HepG2 (cell line): ENCODE data around the gene CASS4. TPM values are rescaled to one million over a fixed set of nuclear protein-coding genes. Genes with fewer than 3 reads are reported as not detected.

ENCODE experiments used
- ATAC-seq: fragments of 200-7000 bp; cut with Tn5 transposase; 3 replicates; pipeline ENCODE4 v1.9.1; 2020; ENCODE audit warnings: mild to moderate bottlenecking, moderate library complexity
- BruUV-seq: library from RNA; stranded (reverse); fragments of 400-500 nt; replicated peaks from 2 replicates; lab custom pipeline; 2021; lab: Mats Ljungman, UMichigan
- CTCF ChIA-PET: fragments of 300-600 bp; formaldehyde crosslinking; extraction: SDS; loops from one replicate; lab custom pipeline; 2021; ENCODE audit warnings: low total read pairs, inconsistent platforms, low intra/inter-chr PET ratio; lab: Yijun Ruan, JAX
- POLR2A ChIA-PET: fragments of 350-600 bp; sonication (Branson Sonifier 250); formaldehyde crosslinking; loops from one replicate; lab custom pipeline; 2020; ENCODE audit warnings: antibody characterized with exemption, inconsistent platforms; lab: Yijun Ruan, JAX
- DNase-seq: peaks from one replicate; pipeline ENCODE4 v3.0.0-alpha.2; 2015; ENCODE audit warnings: low spot score
- FAIRE-seq: peaks from 3 replicates; lab custom pipeline; 2011; peaks lifted over from hg19 to GRCh38; lab: Jason Lieb, UNC
- H2AFZ ChIP-seq: one replicate; pipeline ENCODE4 v1.6.1; 2011; ENCODE audit warnings: low read length, inconsistent platforms
- H3K27ac ChIP-seq: fragments of 300-600 bp; 3 replicates; pipeline ENCODE4 v1.8.0; 2011; ENCODE audit warnings: mixed run types, mild to moderate bottlenecking, mixed read lengths, low read length, inconsistent platforms; ENCODE audit not compliant: insufficient read depth; ENCODE audit errors: extremely low read length
- H3K27me3 ChIP-seq, 2 experiments: fragments of 200-600 bp in 1 of 2; 2 replicates in 1 of 2; 3 replicates in 1 of 2; pipeline versions ENCODE4 v1.6.0 to v1.8.0; 2011; ENCODE audit warnings: low read length in 2 of 2, mild to moderate bottlenecking in 2 of 2, moderate library complexity in 2 of 2, inconsistent platforms in 1 of 2; ENCODE audit not compliant: insufficient read depth in 2 of 2, control insufficient read depth in 1 of 2
- H3K36me3 ChIP-seq, 2 experiments: fragments of 200-600 bp in 1 of 2; replicated peaks in 1 of 2; 2 replicates in 1 of 2; 3 replicates in 1 of 2; pipeline versions ENCODE4 v1.5.1 to v1.8.0; 2011; ENCODE audit warnings: low read length in 2 of 2, inconsistent platforms in 1 of 2; ENCODE audit not compliant: insufficient read depth in 2 of 2, control insufficient read depth in 1 of 2
- H3K4me1 ChIP-seq: 2 replicates; pipeline ENCODE4 v1.5.1; 2012; ENCODE audit warnings: low read length, inconsistent platforms; ENCODE audit not compliant: insufficient read depth
- H3K4me2 ChIP-seq: 2 replicates; pipeline ENCODE4 v1.6.0; 2011; ENCODE audit warnings: low read depth, low read length, inconsistent platforms
- H3K4me3 ChIP-seq, 3 experiments: fragments of 200-600 bp in 1 of 3; sonication (generic), shearing (Covaris generic) in 1 of 3; replicated peaks in 1 of 3; 2 replicates each; pipeline ENCODE4 v1.5.1; 2011 to 2016; ENCODE audit warnings: low read length in 3 of 3, inconsistent platforms in 2 of 3, low read depth in 2 of 3, mild to moderate bottlenecking in 2 of 3, control low read depth in 1 of 3, mixed read lengths in 1 of 3; ENCODE audit not compliant: insufficient read depth in 1 of 3
- H3K79me2 ChIP-seq: one replicate; pipeline ENCODE4 v1.6.1; 2011; ENCODE audit warnings: low read length, inconsistent platforms; ENCODE audit not compliant: insufficient read depth
- H3K9ac ChIP-seq: 2 replicates; pipeline ENCODE4 v1.6.0; 2011; ENCODE audit warnings: mild to moderate bottlenecking, low read depth, low read length, inconsistent platforms; ENCODE audit not compliant: insufficient read depth
- H3K9me3 ChIP-seq: 2 replicates; pipeline ENCODE4 v1.5.1; 2012; ENCODE audit warnings: mild to moderate bottlenecking, low read length
- H4K20me1 ChIP-seq: 2 replicates; pipeline ENCODE4 v1.6.0; 2011; ENCODE audit warnings: inconsistent platforms, mild to moderate bottlenecking, low read length, moderate library complexity; ENCODE audit not compliant: insufficient read depth
- ISX ChIP-seq: sonication (generic); formaldehyde crosslinking; conservative IDR thresholded peaks from 2 replicates; pipeline ENCODE4 v1.5.0; 2020; ENCODE audit warnings: missing genetic modification reagents
- NRL ChIP-seq: sonication (generic); formaldehyde crosslinking; IDR thresholded peaks from 2 replicates; pipeline ENCODE4 v1.5.0; 2020; ENCODE audit warnings: missing genetic modification reagents, mild to moderate bottlenecking, moderate library complexity, borderline replicate concordance
- RBFOX2 ChIP-seq: fragments of 200-400 bp; formaldehyde crosslinking; IDR thresholded peaks from 2 replicates; pipeline ENCODE4 v1.6.1; 2017; ENCODE audit warnings: low read depth, mild to moderate bottlenecking, low read length
- SAP130 ChIP-seq: IDR thresholded peaks from 2 replicates; pipeline ENCODE4 v1.6.1; 2016; ENCODE audit warnings: low read depth
- SNAI1 ChIP-seq: sonication (generic); formaldehyde crosslinking; IDR thresholded peaks from 2 replicates; pipeline ENCODE4 v1.5.0; 2020; ENCODE audit warnings: mild to moderate bottlenecking, missing genetic modification reagents, borderline replicate concordance
- ZEB1 ChIP-seq: IDR thresholded peaks from 2 replicates; pipeline ENCODE4 v1.6.1; 2012; ENCODE audit warnings: mild to moderate bottlenecking, low read depth, inconsistent platforms; ENCODE audit not compliant: insufficient replicate concordance
- ZNF337 ChIP-seq: sonication (generic); formaldehyde crosslinking; IDR thresholded peaks from 2 replicates; pipeline ENCODE4 v1.5.1; 2020; ENCODE audit warnings: missing genetic modification reagents, low read depth, mild to moderate bottlenecking, borderline replicate concordance
- ZNF749 ChIP-seq: sonication (generic); formaldehyde crosslinking; IDR thresholded peaks from 2 replicates; pipeline ENCODE4 v1.8.0; 2022; ENCODE audit warnings: mild to moderate bottlenecking, missing genetic modification reagents, moderate library complexity, borderline replicate concordance
- WGBS: methylation state at CpG from one replicate; pipeline ENCODE4 v1.1.6; 2017; ENCODE audit warnings: low lambda C conversion rate; 5-methylcytosine and 5-hydroxymethylcytosine counted together
- in situ Hi-C: cut with HindIII; loops from 2 replicates; pipeline ENCODE4 v1.10.0; 2017; ENCODE audit warnings: low pct_unique_long_range_greater_than_20kb; ENCODE audit not compliant: extremely low pct_ligation_motif_present
- intact Hi-C: fragments of 100-400 bp; cut with micrococcal nuclease; formaldehyde crosslinking; loops from one replicate; pipeline ENCODE4 v1.10.0; 2022; ENCODE audit not compliant: unreplicated experiment
- polyA plus RNA-seq, 8 experiments: library from polyadenylated mRNA; depleted of rRNA in 3 of 8; stranded (reverse) in 7 of 8; unstranded in 1 of 8; fragments of >200 nt; fragmentation: Illumina TruSeq in 4 of 8; extraction: Trizol in 4 of 8; gene quantifications; 2 replicates each; pipeline versions ENCODE4 v1.2.1 to v1.2.3, GENCODE V29; 2011 to 2016; ENCODE audit warnings: low read depth in 4 of 8, missing spikeins in 1 of 8, mixed read lengths in 1 of 8; ENCODE audit not compliant: insufficient read depth in 1 of 8
- total RNA-seq, 5 experiments: library from RNA; depleted of rRNA; stranded (reverse); fragments of >200 nt; fragmentation: Illumina TruSeq; extraction: Trizol; gene quantifications; 2 replicates each; pipeline ENCODE4 v1.2.3, GENCODE V29; 2016; ENCODE audit warnings: low read depth in 1 of 5
- TF ChIP-seq, protein P1 (sequence below): sonication (generic); formaldehyde crosslinking; IDR thresholded peaks from 2 replicates; pipeline ENCODE4 v1.9.0; 2021; ENCODE audit warnings: missing genetic modification reagents, borderline replicate concordance
- TF ChIP-seq, protein P2 (sequence below): sonication (generic); formaldehyde crosslinking; IDR thresholded peaks from 2 replicates; pipeline ENCODE4 v1.5.1; 2020; ENCODE audit warnings: missing genetic modification reagents, mild to moderate bottlenecking, borderline replicate concordance
- TF ChIP-seq, protein P3 (sequence below): sonication (generic); formaldehyde crosslinking; conservative IDR thresholded peaks from 2 replicates; pipeline ENCODE4 v1.8.1; 2023; ENCODE audit warnings: missing genetic modification reagents

The CASS4 gene
- total and polyA plus RNA-seq, 2 of the 13 experiments (the other 11 are each of a cell fraction or from before 2014, with no cell fraction given) = 0.17 to 0.49 TPM

DNA sequence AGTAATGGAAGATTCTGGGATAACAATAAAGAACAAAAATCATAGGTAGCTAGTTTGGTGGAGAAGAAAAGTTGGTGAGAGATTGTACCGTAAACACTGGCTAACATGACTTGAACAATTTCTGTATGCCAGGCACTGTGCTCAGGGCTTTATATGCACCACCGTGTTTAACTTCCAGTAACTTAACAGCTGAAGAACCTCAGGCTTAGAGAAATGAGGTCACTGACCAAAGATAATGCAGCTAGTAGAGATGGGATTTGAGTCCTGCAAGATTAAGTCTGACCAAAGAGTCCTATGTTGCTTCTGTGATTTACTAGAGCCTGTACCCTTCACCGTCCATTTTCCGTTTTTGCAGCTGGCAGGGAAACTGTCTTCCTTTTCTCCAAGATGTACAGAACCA lies 16.9 kb upstream of the CASS4 start:
- Histone ChIP-seq H3K27me3 (peaks cover 0 to 4% of the 10 kb centered on the region in 2 experiments; a peak in 1 of 5 replicates), H3K4me1 (peaks cover 23% of the 10 kb centered on the region), H2AFZ (no peak overlapping the region), H4K20me1 (peaks cover 8% of the 10 kb centered on the region), H3K9ac (no peak overlapping the region), H3K4me2 (no peak overlapping the region), H3K4me3 (no peak overlapping the region), H3K36me3 (peaks cover 25 to 47% of the 10 kb centered on the region in 2 experiments), H3K9me3 (no peaks in the 10 kb centered on the region), H3K79me2 (peaks cover 47% of the 10 kb centered on the region), H3K27ac (no peak overlapping the region)
- in situ Hi-C loops (loop anchor here (5.0 kb wide), 1 partner anchor 77 kb away; no protein-coding TSS in a partner anchor), intact Hi-C loops (no loop called here)
- ChIA-PET POLR2A (interaction anchor here (1.5 to 4.1 kb wide), 2 partner anchors 15 to 27 kb away, joined by 5 to 50 read pairs; partner anchors contain the start of gene CASS4), CTCF (no interaction called here)
- BruUV-seq = no TSS peak
- no peak for TF ChIP-seq SNAI1 (CRISPR knock-in tag)
- TF ChIP-seq ISX (CRISPR knock-in tag) = no peak
- TF ChIP-seq RBFOX2 = peak; percentile 58
- 96% methylated on average over 4 of the region's 4 CpGs for WGBS
- FAIRE-seq (no peak), DNase-seq (no peak), ATAC-seq (no peak)

DNA sequence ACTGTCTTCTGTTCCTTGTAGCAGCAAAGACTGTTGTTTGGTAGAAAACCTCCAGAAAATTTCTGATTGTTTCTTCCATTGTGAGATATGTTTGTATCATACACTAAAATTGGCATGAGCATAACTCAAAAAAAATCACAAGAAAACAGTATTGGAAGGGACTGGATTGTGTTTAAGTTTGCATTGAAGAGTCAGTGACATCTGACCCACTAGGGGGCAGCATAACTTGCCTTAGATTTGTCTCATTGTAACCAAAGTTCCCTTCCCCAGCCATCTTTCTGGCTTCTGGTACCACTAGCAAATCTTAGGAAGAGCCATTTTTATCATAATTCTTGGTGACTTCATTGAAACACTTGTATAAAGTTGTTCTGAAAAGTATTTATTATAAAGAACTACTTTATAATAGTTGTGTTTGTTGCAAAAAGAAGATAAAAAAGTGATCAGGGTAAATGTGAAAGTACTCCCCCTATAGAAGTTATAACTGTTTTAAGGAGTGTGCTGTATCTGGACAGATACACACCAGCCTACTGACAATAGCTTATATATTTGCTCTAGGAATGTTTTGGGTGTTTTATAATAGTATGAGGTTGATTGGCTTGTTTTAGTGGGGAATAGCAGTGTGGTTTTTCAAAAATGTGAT lies 11.9 kb upstream of the CASS4 start:
- Histone ChIP-seq H3K36me3 (peaks cover 38 to 74% of the 10 kb centered on the region in 2 experiments), H3K27ac (no peak overlapping the region), H3K9me3 (no peaks in the 10 kb centered on the region), H4K20me1 (peaks cover 11% of the 10 kb centered on the region), H2AFZ (no peak overlapping the region), H3K27me3 (no peaks in the 10 kb centered on the region), H3K4me3 (no peak overlapping the region), H3K9ac (no peak overlapping the region), H3K4me1 (no peaks in the 10 kb centered on the region), H3K4me2 (0 out of 2 replicates have a peak overlapping the region, but pooled peaks have one; percentile 1), H3K79me2 (peaks cover 12% of the 10 kb centered on the region)
- FAIRE-seq (peak; percentile 85), DNase-seq (peak; percentile 76), ATAC-seq (peak; percentile 89)
- ChIA-PET POLR2A (no interaction called here), CTCF (interaction anchor here (0.7 to 3.3 kb wide), 5 partner anchors 18 to 177 kb away, joined by 3 to 18 read pairs (median 5); no protein-coding TSS in a partner anchor)
- in situ Hi-C loops (no loop called here), intact Hi-C loops (loop anchor here (1.0 kb wide), 5 partner anchors 22 to 177 kb away; partner anchors contain the start of gene RTF2)
- no TSS peak for BruUV-seq
- TF ChIP-seq ZNF749 (CRISPR knock-in tag) (no peak), SAP130 (CRISPR knock-in tag) (peak; percentile 50), ZEB1 (no peak), NRL (no peak), ZNF337 (peak; percentile 28; the same call in 1 of the 2 replicates)
- TF ChIP-seq, protein P1, sequence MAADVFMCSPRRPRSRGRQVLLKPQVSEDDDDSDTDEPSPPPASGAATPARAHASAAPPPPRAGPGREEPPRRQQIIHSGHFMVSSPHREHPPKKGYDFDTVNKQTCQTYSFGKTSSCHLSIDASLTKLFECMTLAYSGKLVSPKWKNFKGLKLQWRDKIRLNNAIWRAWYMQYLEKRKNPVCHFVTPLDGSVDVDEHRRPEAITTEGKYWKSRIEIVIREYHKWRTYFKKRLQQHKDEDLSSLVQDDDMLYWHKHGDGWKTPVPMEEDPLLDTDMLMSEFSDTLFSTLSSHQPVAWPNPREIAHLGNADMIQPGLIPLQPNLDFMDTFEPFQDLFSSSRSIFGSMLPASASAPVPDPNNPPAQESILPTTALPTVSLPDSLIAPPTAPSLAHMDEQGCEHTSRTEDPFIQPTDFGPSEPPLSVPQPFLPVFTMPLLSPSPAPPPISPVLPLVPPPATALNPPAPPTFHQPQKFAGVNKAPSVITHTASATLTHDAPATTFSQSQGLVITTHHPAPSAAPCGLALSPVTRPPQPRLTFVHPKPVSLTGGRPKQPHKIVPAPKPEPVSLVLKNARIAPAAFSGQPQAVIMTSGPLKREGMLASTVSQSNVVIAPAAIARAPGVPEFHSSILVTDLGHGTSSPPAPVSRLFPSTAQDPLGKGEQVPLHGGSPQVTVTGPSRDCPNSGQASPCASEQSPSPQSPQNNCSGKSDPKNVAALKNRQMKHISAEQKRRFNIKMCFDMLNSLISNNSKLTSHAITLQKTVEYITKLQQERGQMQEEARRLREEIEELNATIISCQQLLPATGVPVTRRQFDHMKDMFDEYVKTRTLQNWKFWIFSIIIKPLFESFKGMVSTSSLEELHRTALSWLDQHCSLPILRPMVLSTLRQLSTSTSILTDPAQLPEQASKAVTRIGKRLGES (CRISPR knock-in tag) = no peak
- TF ChIP-seq, protein P2, sequence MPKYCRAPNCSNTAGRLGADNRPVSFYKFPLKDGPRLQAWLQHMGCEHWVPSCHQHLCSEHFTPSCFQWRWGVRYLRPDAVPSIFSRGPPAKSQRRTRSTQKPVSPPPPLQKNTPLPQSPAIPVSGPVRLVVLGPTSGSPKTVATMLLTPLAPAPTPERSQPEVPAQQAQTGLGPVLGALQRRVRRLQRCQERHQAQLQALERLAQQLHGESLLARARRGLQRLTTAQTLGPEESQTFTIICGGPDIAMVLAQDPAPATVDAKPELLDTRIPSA (CRISPR knock-in tag) = no peak
- TF ChIP-seq, protein P3, sequence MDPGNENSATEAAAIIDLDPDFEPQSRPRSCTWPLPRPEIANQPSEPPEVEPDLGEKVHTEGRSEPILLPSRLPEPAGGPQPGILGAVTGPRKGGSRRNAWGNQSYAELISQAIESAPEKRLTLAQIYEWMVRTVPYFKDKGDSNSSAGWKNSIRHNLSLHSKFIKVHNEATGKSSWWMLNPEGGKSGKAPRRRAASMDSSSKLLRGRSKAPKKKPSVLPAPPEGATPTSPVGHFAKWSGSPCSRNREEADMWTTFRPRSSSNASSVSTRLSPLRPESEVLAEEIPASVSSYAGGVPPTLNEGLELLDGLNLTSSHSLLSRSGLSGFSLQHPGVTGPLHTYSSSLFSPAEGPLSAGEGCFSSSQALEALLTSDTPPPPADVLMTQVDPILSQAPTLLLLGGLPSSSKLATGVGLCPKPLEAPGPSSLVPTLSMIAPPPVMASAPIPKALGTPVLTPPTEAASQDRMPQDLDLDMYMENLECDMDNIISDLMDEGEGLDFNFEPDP (CRISPR knock-in tag) = no peak
